ENCODE data around the gene EPHA7. TPM values are rescaled to one million over a fixed set of nuclear protein-coding genes. Genes with fewer than 3 reads are reported as not detected.

EPHA7 gene
- total RNA-seq, 4 donors from 2014 or later: 0.07 to 0.88 (median 0.14) TPM

GRCh38 chr6:93299622-93300021 lies 119.7 kb downstream of the EPHA7 start:
- Histone ChIP-seq H3K9me3 (no peaks in the 10 kb centered on the region), H3K36me3 (no peaks in the 10 kb centered on the region), H3K27me3 (no peaks in the 10 kb centered on the region), H3K4me1 (no peaks in the 10 kb centered on the region), H3K27ac (no peak overlapping the region), H3K4me3 (no peak overlapping the region)
- in situ Hi-C loops (cut with MboI; ENCODE audit: low sequenced_read_pairs in 4 of 4) (no loop called here), intact Hi-C loops (cut with DNase I; ENCODE audit: low total_unique reads) (no loop called here)
- ATAC-seq (no peak), DNase-seq (no peak)
- TF ChIP-seq CTCF (IDR thresholded peaks at IDR 0.05 in 4 of 5, conservative IDR thresholded peaks at IDR 0.05 in 1 of 5) (no peak), POLR2A (IDR thresholded peaks at IDR 0.05) (no peak)

GRCh38 chr6:93295631-93296030 lies 123.7 kb downstream of the EPHA7 start:
- in situ Hi-C loops (cut with MboI; ENCODE audit: low sequenced_read_pairs in 4 of 4) (no loop called here), intact Hi-C loops (cut with DNase I; ENCODE audit: low total_unique reads) (no loop called here)
- no peak overlapping the region for H3K27ac ChIP-seq
- H3K4me3 ChIP-seq: no peak overlapping the region
- H3K36me3 ChIP-seq: no peaks in the 10 kb centered on the region
- no peak for TF ChIP-seq CTCF (IDR thresholded peaks at IDR 0.05 in 4 of 5, conservative IDR thresholded peaks at IDR 0.05 in 1 of 5)
- TF ChIP-seq POLR2A (IDR thresholded peaks at IDR 0.05): no peak
- ATAC-seq (no peak), DNase-seq (no peak)
- H3K27me3 ChIP-seq: no peaks in the 10 kb centered on the region
- H3K4me1 ChIP-seq: no peaks in the 10 kb centered on the region
- H3K9me3 ChIP-seq: no peaks in the 10 kb centered on the region

- H3K4me3 ChIP-seq: no peak overlapping the region
- H3K36me3 ChIP-seq: no peaks in the 10 kb centered on the region
- in situ Hi-C loops (cut with MboI; ENCODE audit: low sequenced_read_pairs in 4 of 4) (no loop called here), intact Hi-C loops (cut with DNase I; ENCODE audit: low total_unique reads) (no loop called here)
- TF ChIP-seq CTCF (IDR thresholded peaks at IDR 0.05 in 4 of 5, conservative IDR thresholded peaks at IDR 0.05 in 1 of 5): no peak
- TF ChIP-seq POLR2A (IDR thresholded peaks at IDR 0.05): no peak
- ATAC-seq: no peak
- no peaks in the 10 kb centered on the region for H3K4me1 ChIP-seq
- no peak overlapping the region for H3K27ac ChIP-seq
- DNase-seq: no peak
- H3K9me3 ChIP-seq: no peaks in the 10 kb centered on the region
- no peaks in the 10 kb centered on the region for H3K27me3 ChIP-seq
Observed at GRCh38 chr6:93294879-93295278, 124.5 kb downstream of the EPHA7 start.

- in situ Hi-C loops (cut with MboI; ENCODE audit: low sequenced_read_pairs in 4 of 4): no loop called here
- Histone ChIP-seq H3K27me3 (no peaks in the 10 kb centered on the region), H3K4me3 (no peak overlapping the region), H3K4me1 (no peaks in the 10 kb centered on the region), H3K9me3 (no peaks in the 10 kb centered on the region), H3K36me3 (no peaks in the 10 kb centered on the region), H3K27ac (no peak overlapping the region)
- TF ChIP-seq POLR2A (IDR thresholded peaks at IDR 0.05) (no peak), CTCF (IDR thresholded peaks at IDR 0.05 in 4 of 5, conservative IDR thresholded peaks at IDR 0.05 in 1 of 5) (no peak)
- DNase-seq: no peak
- ATAC-seq: no peak
- intact Hi-C loops (cut with DNase I; ENCODE audit: low total_unique reads): no loop called here
Observed at GRCh38 chr6:93293872-93294271, 125.5 kb downstream of the EPHA7 start.

GRCh38 chr6:93293460-93293859 lies 125.9 kb downstream of the EPHA7 start:
- no peak overlapping the region for H3K4me3 ChIP-seq
- intact Hi-C loops (cut with DNase I; ENCODE audit: low total_unique reads): no loop called here
- no peak overlapping the region for H3K27ac ChIP-seq
- TF ChIP-seq POLR2A (IDR thresholded peaks at IDR 0.05) (no peak), CTCF (IDR thresholded peaks at IDR 0.05 in 4 of 5, conservative IDR thresholded peaks at IDR 0.05 in 1 of 5) (no peak)
- in situ Hi-C loops (cut with MboI; ENCODE audit: low sequenced_read_pairs in 4 of 4): no loop called here
- no peak for DNase-seq
- H3K27me3 ChIP-seq: no peaks in the 10 kb centered on the region
- ATAC-seq: no peak
- H3K36me3 ChIP-seq: no peaks in the 10 kb centered on the region
- no peaks in the 10 kb centered on the region for H3K4me1 ChIP-seq
- H3K9me3 ChIP-seq: no peaks in the 10 kb centered on the region
